KOPT-K1 (cell line): ENCODE results near the gene KREMEN1.

Source experiments
- H3K27ac ChIP-seq: fragments of 200-600 bp; sonication (generic); 2 replicates; pipeline ENCODE4 v1.5.1; 2016; ENCODE audit warnings: antibody characterized with exemption, mild to moderate bottlenecking, low read depth, low read length; ENCODE audit not compliant: poor library complexity, severe bottlenecking
- H3K36me3 ChIP-seq: fragments of 200-600 bp; sonication (generic); 2 replicates; pipeline ENCODE4 v1.5.1; 2017; ENCODE audit warnings: antibody characterized with exemption, mild to moderate bottlenecking, low read length, moderate library complexity; ENCODE audit not compliant: insufficient read depth
- H3K9me3 ChIP-seq: fragments of 200-600 bp; sonication (generic); 2 replicates; pipeline ENCODE4 v1.5.1; 2017; ENCODE audit warnings: antibody characterized with exemption, low read length, mild to moderate bottlenecking; ENCODE audit not compliant: insufficient read depth, poor library complexity, severe bottlenecking

KREMEN1 gene

GRCh38 chr22:29208879-29209623, 136.2 kb downstream of the KREMEN1 start:
- peak overlapping the region; percentile 98 for H3K27ac ChIP-seq
- peaks cover 28% of the 10 kb centered on the region; the same call in 1 of the 2 replicates for H3K36me3 ChIP-seq
- H3K9me3 ChIP-seq, result no peaks in the 10 kb centered on the region

- peaks cover 28% of the 10 kb centered on the region; the same call in 1 of the 2 replicates for H3K36me3 ChIP-seq
- H3K9me3 ChIP-seq, result no peaks in the 10 kb centered on the region
- H3K27ac ChIP-seq, result no peak overlapping the region
Measured at GRCh38 chr22:29209624-29209929, 136.7 kb downstream of the KREMEN1 start.

- no peaks in the 10 kb centered on the region for H3K9me3 ChIP-seq
- peaks cover 40% of the 10 kb centered on the region; the same call in 1 of the 2 replicates for H3K36me3 ChIP-seq
- no peak overlapping the region for H3K27ac ChIP-seq
Measured at GRCh38 chr22:29211066-29211465, 138.2 kb downstream of the KREMEN1 start.

GRCh38 chr22:29211466-29211865, 138.6 kb downstream of the KREMEN1 start:
- Histone ChIP-seq H3K9me3 (no peaks in the 10 kb centered on the region), H3K27ac (no peak overlapping the region), H3K36me3 (peaks cover 44% of the 10 kb centered on the region; the same call in 1 of the 2 replicates)

- H3K27ac ChIP-seq, result no peak overlapping the region
- H3K36me3 ChIP-seq, result peaks cover 57% of the 10 kb centered on the region; the same call in 1 of the 2 replicates
- no peaks in the 10 kb centered on the region for H3K9me3 ChIP-seq
Measured at GRCh38 chr22:29212743-29213142, 139.9 kb downstream of the KREMEN1 start.

GRCh38 chr22:29213493-29213892, 140.7 kb downstream of the KREMEN1 start:
- no peaks in the 10 kb centered on the region for H3K9me3 ChIP-seq

GRCh38 chr22:29214232-29214631, 141.4 kb downstream of the KREMEN1 start:
- no peaks in the 10 kb centered on the region for H3K9me3 ChIP-seq
- no peak overlapping the region for H3K27ac ChIP-seq
- peaks cover 54% of the 10 kb centered on the region; the same call in 1 of the 2 replicates for H3K36me3 ChIP-seq

More at GRCh38 chr22:29213493-29213892, 140.7 kb downstream of the KREMEN1 start:
- H3K36me3 ChIP-seq, result peaks cover 61% of the 10 kb centered on the region; the same call in 1 of the 2 replicates
- no peak overlapping the region for H3K27ac ChIP-seq

GRCh38 chr22:29215012-29215860, 142.4 kb downstream of the KREMEN1 start:
- no peaks in the 10 kb centered on the region for H3K9me3 ChIP-seq
- H3K27ac ChIP-seq, result no peak overlapping the region
- peaks cover 46% of the 10 kb centered on the region; the same call in 1 of the 2 replicates for H3K36me3 ChIP-seq

- H3K36me3 ChIP-seq, result peaks cover 42% of the 10 kb centered on the region; the same call in 1 of the 2 replicates
- no peaks in the 10 kb centered on the region for H3K9me3 ChIP-seq
- H3K27ac ChIP-seq, result no peak overlapping the region
Measured at GRCh38 chr22:29216011-29216872, 143.4 kb downstream of the KREMEN1 start.

- H3K36me3 ChIP-seq, result peaks cover 35% of the 10 kb centered on the region; the same call in 1 of the 2 replicates
- H3K27ac ChIP-seq, result no peak overlapping the region
- H3K9me3 ChIP-seq, result no peaks in the 10 kb centered on the region
Measured at GRCh38 chr22:29216873-29217666, 144.2 kb downstream of the KREMEN1 start.
